ENCODE measurements around the gene RABGEF1. TPM values are rescaled to one million over a fixed set of nuclear protein-coding genes. Genes with fewer than 3 reads are reported as not detected.
"Not testable (repeated sequence)": the region's sequence is repeated elsewhere in the genome, so short reads cannot be mapped to it uniquely, and the experiment has no call there.

RABGEF1 gene
- total and polyA plus RNA-seq, 3 donors from 2014 or later = 62.5 to 78.4 (median 70.2) TPM

GRCh38 chr7:66771795-66772194 is 31.3 kb downstream of the RABGEF1 start:
- DNase-seq = no peak
- Histone ChIP-seq H3K4me3 (no peak overlapping the region), H3K36me3 (ENCODE audit: low read depth, missing control alignments) (no peaks in the 10 kb centered on the region), H3K27ac (no peak overlapping the region), H3K27me3 (no peaks in the 10 kb centered on the region), H3K4me1 (no peaks in the 10 kb centered on the region), H3K9me3 (no peaks in the 10 kb centered on the region)
- intact Hi-C loops (cut with DNase I; ENCODE audit: low total_unique reads) = no loop called here
- WGBS, 2 donors = 88 to 90% methylated on average over 9 of the region's 9 CpGs
- TF ChIP-seq POLR2A (IDR thresholded peaks at IDR 0.05) = no peak
- TF ChIP-seq CTCF (IDR thresholded peaks at IDR 0.05) = no peak

- 88 to 96% methylated on average over 4 of the region's 4 CpGs for WGBS, 2 donors
- H3K36me3 ChIP-seq (ENCODE audit: low read depth, missing control alignments); H3K27me3 ChIP-seq; H3K27ac ChIP-seq; H3K9me3 ChIP-seq; intact Hi-C loops (cut with DNase I; ENCODE audit: low total_unique reads); H3K4me1 ChIP-seq; DNase-seq; H3K4me3 ChIP-seq: not testable (repeated sequence)
Observed at GRCh38 chr7:66773744-66774143, 33.2 kb downstream of the RABGEF1 start.

GRCh38 chr7:66776383-66776782 is 35.9 kb downstream of the RABGEF1 start:
- H3K27ac ChIP-seq; DNase-seq; H3K36me3 ChIP-seq (ENCODE audit: low read depth, missing control alignments); H3K4me3 ChIP-seq; H3K4me1 ChIP-seq; H3K9me3 ChIP-seq; H3K27me3 ChIP-seq; intact Hi-C loops (cut with DNase I; ENCODE audit: low total_unique reads): not testable (repeated sequence)
- WGBS, 2 donors = 92 to 94% methylated on average over 5 of the region's 5 CpGs

- Histone ChIP-seq H3K4me1 (no peaks in the 10 kb centered on the region), H3K9me3 (no peaks in the 10 kb centered on the region), H3K4me3 (no peak overlapping the region), H3K27me3 (no peaks in the 10 kb centered on the region), H3K27ac (no peak overlapping the region), H3K36me3 (ENCODE audit: low read depth, missing control alignments) (no peaks in the 10 kb centered on the region)
- no peak for DNase-seq
- WGBS, 2 donors = 75 to 86% methylated on average over 2 of the region's 2 CpGs
- TF ChIP-seq CTCF (IDR thresholded peaks at IDR 0.05) (no peak), POLR2A (IDR thresholded peaks at IDR 0.05) (no peak)
- intact Hi-C loops (cut with DNase I; ENCODE audit: low total_unique reads) = no loop called here
Observed at GRCh38 chr7:66776800-66777442, 36.4 kb downstream of the RABGEF1 start.

GRCh38 chr7:66778201-66778600 is 37.7 kb downstream of the RABGEF1 start:
- Histone ChIP-seq H3K27me3 (no peaks in the 10 kb centered on the region), H3K4me3 (no peak overlapping the region), H3K27ac (no peak overlapping the region), H3K4me1 (no peaks in the 10 kb centered on the region), H3K36me3 (ENCODE audit: low read depth, missing control alignments) (no peaks in the 10 kb centered on the region), H3K9me3 (no peaks in the 10 kb centered on the region)
- intact Hi-C loops (cut with DNase I; ENCODE audit: low total_unique reads) = no loop called here
- 75 to 89% methylated on average over 4 of the region's 4 CpGs for whole genome bisulfite sequencing, 2 donors
- TF ChIP-seq CTCF (IDR thresholded peaks at IDR 0.05) = no peak
- no peak for TF ChIP-seq POLR2A (IDR thresholded peaks at IDR 0.05)
- DNase-seq = no peak

All from testis (tissue), 3 donors.